ENCODE measurements around the gene ZNF830. TPM values are rescaled to one million over a fixed set of nuclear protein-coding genes. Genes with fewer than 3 reads are reported as not detected.

Gene ZNF830
- polyA plus RNA-seq, 1 of the 3 experiments (the other 2 are of a cell fraction), result 8.8 TPM

DNA sequence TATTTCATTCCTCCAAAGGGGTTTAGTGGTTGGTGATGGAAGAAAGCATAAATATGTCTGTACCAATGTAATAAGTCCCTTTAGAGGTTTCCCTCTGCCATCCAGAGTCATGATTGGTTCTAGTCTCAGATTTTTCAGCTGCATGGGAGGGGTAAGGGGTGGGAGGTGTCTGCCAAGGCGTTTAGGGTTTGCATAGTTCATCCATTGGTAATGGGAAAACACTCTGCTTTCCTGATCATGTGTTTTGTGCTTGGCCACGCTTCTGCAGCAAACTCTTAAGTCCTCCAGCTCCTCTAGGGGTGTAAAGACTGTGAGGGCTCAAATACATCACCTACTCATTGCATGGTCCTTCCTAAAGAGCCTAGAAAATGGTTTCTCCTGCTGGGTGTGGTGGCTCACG lies 48.8 kb downstream of the ZNF830 start:
- TF ChIP-seq FOXJ3 (CRISPR knock-in tag; IDR thresholded peaks at IDR 0.05) (no peak), FOSL2 (IDR thresholded peaks at IDR 0.05; ENCODE audit: borderline replicate concordance, low read depth) (no peak), PBX3 (IDR thresholded peaks at IDR 0.05) (no peak), RXRA (IDR thresholded peaks at IDR 0.05; ENCODE audit: borderline replicate concordance, low read depth) (no peak), ZBTB33 (IDR thresholded peaks at IDR 0.05; ENCODE audit: borderline replicate concordance, low read depth) (no peak), RAD21 (IDR thresholded peaks at IDR 0.05; ENCODE audit: low read length) (no peak), GABPA (IDR thresholded peaks at IDR 0.05; ENCODE audit: low read depth) (no peak), YY1 (IDR thresholded peaks at IDR 0.05; ENCODE audit: low read depth) (no peak), MAX (IDR thresholded peaks at IDR 0.05; ENCODE audit: low read depth) (no peak), ELF1 (IDR thresholded peaks at IDR 0.05) (no peak), NFIC (IDR thresholded peaks at IDR 0.05; ENCODE audit: borderline replicate concordance) (no peak), RFX5 (IDR thresholded peaks at IDR 0.05; ENCODE audit: low read length) (no peak), FOXM1 (IDR thresholded peaks at IDR 0.05; ENCODE audit: low read depth) (no peak), TAF1 (IDR thresholded peaks at IDR 0.05; ENCODE audit: borderline replicate concordance, low read depth, low read length) (no peak), MXI1 (IDR thresholded peaks at IDR 0.05; ENCODE audit: low read depth, low read length) (no peak)
- TF ChIP-seq, protein P1, sequence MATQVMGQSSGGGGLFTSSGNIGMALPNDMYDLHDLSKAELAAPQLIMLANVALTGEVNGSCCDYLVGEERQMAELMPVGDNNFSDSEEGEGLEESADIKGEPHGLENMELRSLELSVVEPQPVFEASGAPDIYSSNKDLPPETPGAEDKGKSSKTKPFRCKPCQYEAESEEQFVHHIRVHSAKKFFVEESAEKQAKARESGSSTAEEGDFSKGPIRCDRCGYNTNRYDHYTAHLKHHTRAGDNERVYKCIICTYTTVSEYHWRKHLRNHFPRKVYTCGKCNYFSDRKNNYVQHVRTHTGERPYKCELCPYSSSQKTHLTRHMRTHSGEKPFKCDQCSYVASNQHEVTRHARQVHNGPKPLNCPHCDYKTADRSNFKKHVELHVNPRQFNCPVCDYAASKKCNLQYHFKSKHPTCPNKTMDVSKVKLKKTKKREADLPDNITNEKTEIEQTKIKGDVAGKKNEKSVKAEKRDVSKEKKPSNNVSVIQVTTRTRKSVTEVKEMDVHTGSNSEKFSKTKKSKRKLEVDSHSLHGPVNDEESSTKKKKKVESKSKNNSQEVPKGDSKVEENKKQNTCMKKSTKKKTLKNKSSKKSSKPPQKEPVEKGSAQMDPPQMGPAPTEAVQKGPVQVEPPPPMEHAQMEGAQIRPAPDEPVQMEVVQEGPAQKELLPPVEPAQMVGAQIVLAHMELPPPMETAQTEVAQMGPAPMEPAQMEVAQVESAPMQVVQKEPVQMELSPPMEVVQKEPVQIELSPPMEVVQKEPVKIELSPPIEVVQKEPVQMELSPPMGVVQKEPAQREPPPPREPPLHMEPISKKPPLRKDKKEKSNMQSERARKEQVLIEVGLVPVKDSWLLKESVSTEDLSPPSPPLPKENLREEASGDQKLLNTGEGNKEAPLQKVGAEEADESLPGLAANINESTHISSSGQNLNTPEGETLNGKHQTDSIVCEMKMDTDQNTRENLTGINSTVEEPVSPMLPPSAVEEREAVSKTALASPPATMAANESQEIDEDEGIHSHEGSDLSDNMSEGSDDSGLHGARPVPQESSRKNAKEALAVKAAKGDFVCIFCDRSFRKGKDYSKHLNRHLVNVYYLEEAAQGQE (IDR thresholded peaks at IDR 0.05; ENCODE audit: low read depth, low read length), result no peak
- TF ChIP-seq, protein P2, sequence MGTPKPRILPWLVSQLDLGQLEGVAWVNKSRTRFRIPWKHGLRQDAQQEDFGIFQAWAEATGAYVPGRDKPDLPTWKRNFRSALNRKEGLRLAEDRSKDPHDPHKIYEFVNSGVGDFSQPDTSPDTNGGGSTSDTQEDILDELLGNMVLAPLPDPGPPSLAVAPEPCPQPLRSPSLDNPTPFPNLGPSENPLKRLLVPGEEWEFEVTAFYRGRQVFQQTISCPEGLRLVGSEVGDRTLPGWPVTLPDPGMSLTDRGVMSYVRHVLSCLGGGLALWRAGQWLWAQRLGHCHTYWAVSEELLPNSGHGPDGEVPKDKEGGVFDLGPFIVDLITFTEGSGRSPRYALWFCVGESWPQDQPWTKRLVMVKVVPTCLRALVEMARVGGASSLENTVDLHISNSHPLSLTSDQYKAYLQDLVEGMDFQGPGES (IDR thresholded peaks at IDR 0.05; ENCODE audit: low read depth, low read length), result no peak
- Histone ChIP-seq H3F3A (replicated peaks; ENCODE audit: insufficient read depth) (peaks cover 13% of the 10 kb centered on the region), H3K4me3 (ENCODE audit: low read depth in 2 of 2, low read length in 1 of 2) (no peak overlapping the region), H3K9ac (no peak overlapping the region), H3K9me2 (no peaks in the 10 kb centered on the region), H3K27me3 (ENCODE audit: insufficient read depth) (no peaks in the 10 kb centered on the region), H3K9me3 (no peaks in the 10 kb centered on the region), H3K4me2 (no peak overlapping the region), H2AFZ (ENCODE audit: low read depth) (no peak overlapping the region), H4K20me1 (ENCODE audit: insufficient read depth) (no peaks in the 10 kb centered on the region), H3K36me3 (replicated peaks in 1 of 2; ENCODE audit: control insufficient read depth in 1 of 2, insufficient read depth in 2 of 2, low read length in 1 of 2) (peaks cover 30 to 32% of the 10 kb centered on the region in 2 experiments), H3K27ac (ENCODE audit: low read depth in 2 of 2, low read length in 1 of 2) (no peak overlapping the region), H3K4me1 (ENCODE audit: control insufficient read depth in 1 of 2, insufficient read depth in 2 of 2, low read depth in 1 of 2, low read length in 1 of 2) (no peaks in the 10 kb centered on the region), H3K79me2 (ENCODE audit: insufficient read depth) (no peaks in the 10 kb centered on the region)
- ChIA-PET POLR2A (no interaction called here), CTCF (interaction anchor here (1.5 to 1.6 kb wide), 2 partner anchors 12 to 80 kb away, joined by 3 to 4 read pairs; no protein-coding TSS in a partner anchor)
- WGBS (ENCODE audit: low lambda C conversion rate), result 82% methylated on average over 3 of the region's 3 CpGs
- no peak for DNase-seq
